GM12865 (cell line): Measurements from ENCODE around the gene NR2F1-AS1.

Source experiments
- DNase-seq: peaks from one replicate; pipeline ENCODE4 v3.0.0; 2010; ENCODE audit warnings: low read depth
- H3K4me3 ChIP-seq: 2 replicates; pipeline ENCODE4 v1.5.1; 2011; ENCODE audit warnings: mild to moderate bottlenecking, low read depth, low read length, control low read depth
- CTCF ChIP-seq: IDR thresholded peaks from 2 replicates; pipeline ENCODE4 v1.5.1; 2011; ENCODE audit warnings: low read length, control low read depth, low read depth, inconsistent platforms; ENCODE audit not compliant: insufficient read depth; ENCODE audit errors: missing control alignments

NR2F1-AS1 gene

GRCh38 chr5:93598091-93599000 lies 17.3 kb upstream of the NR2F1-AS1 start:
- DNase-seq = no peak
- no peak for TF ChIP-seq CTCF
- no peak overlapping the region for H3K4me3 ChIP-seq

GRCh38 chr5:93596676-93597490 lies 15.9 kb upstream of the NR2F1-AS1 start:
- peak; percentile 3 for TF ChIP-seq CTCF
- H3K4me3 ChIP-seq = no peak overlapping the region

GRCh38 chr5:93596310-93596675 lies 15.3 kb upstream of the NR2F1-AS1 start:
- TF ChIP-seq CTCF = no peak
- DNase-seq = no peak
- H3K4me3 ChIP-seq = no peak overlapping the region

More at GRCh38 chr5:93596676-93597490, 15.9 kb upstream of the NR2F1-AS1 start:
- DNase-seq = peak; percentile 41

GRCh38 chr5:93595420-93596147 lies 14.6 kb upstream of the NR2F1-AS1 start:
- DNase-seq = no peak
- no peak overlapping the region for H3K4me3 ChIP-seq
- TF ChIP-seq CTCF = no peak

- no peak for TF ChIP-seq CTCF
- H3K4me3 ChIP-seq = no peak overlapping the region
- DNase-seq = no peak
Measured at GRCh38 chr5:93594591-93595419, 13.8 kb upstream of the NR2F1-AS1 start.
